NOMO-1 treated with dmso at 0.1 percent for 144 hours (cell line): Measurements from ENCODE around the gene ZSCAN2.
A peak's percentile ranks its signal among the peaks of the same experiment; 100 is the strongest.
"Not testable (repeated sequence)": the region's sequence is repeated elsewhere in the genome, so short reads cannot be mapped to it uniquely, and the experiment has no call there.

Experiments used
- DNase-seq: peaks from one replicate; lab custom pipeline; 2025; ENCODE audit not compliant: unreplicated experiment; lab: John Stamatoyannopoulos, UW

The ZSCAN2 gene

DNA sequence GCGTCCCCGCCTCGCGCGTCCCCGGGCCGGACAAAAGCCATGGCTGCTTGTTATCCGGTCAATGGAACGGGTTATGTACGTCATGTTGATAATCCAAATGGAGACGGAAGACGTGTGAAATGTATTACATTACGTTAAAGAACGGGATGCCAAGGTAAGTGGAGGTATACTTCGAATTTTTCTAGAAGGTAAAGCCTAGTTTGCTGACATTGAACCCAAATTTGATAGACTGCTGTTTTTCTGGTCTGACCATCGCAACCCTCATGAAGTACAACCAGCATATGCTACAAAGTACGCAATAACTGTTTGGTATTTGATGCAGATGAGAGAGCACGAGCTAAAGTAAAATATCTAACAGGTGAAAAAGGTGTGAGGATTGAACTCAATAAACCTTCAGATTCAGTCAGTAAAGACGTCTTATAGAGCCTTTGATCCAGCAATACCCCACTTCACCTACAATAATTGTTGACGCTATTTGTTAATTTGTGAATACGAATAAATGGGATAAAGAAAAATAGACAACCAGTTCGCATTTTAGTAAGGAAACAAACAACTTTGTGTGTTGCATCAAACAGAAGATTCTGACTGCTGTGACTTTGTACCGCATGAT lies 33.5 kb downstream of the ZSCAN2 start:
- no peak for DNase-seq

DNA sequence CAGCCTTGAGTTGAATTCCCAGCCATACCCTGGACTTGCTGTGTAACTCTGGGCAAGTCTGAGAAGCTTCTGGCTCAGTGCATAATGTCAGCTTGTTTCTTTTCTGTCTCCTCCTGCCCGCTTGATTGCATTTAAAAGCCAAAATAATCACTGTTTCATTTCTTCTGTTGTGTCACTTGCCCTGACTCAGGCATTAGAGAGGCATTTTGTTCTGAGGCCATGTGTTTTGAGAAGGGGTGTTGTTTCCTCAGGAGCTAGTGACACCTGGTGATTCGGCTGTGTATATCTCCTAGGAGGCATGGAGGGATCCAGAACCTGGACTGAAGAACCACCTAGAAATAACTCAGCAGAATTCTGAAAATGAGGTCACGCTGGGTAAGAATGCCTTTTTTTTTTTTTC lies 37.3 kb downstream of the ZSCAN2 start:
- no peak for DNase-seq

DNA sequence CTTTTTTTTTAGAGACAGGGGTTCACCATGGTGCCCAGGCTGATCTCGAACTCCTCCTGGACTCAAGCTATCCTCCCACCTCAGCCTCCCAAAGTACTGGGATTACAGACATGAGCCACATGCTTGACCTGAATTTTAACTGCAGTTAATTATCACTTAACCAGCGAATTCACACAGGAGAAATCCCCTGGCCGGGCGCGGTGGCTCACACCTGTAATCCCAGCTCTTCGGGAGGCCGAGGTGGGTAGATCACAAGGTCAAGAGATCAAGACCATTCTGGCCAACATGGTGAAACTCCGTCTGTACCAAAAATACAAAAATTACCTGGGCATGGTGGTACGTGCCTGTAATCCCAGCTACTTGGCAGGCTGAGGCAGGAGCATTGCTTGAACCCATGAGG lies 41.1 kb downstream of the ZSCAN2 start:
- not testable (repeated sequence) for DNase-seq

DNA sequence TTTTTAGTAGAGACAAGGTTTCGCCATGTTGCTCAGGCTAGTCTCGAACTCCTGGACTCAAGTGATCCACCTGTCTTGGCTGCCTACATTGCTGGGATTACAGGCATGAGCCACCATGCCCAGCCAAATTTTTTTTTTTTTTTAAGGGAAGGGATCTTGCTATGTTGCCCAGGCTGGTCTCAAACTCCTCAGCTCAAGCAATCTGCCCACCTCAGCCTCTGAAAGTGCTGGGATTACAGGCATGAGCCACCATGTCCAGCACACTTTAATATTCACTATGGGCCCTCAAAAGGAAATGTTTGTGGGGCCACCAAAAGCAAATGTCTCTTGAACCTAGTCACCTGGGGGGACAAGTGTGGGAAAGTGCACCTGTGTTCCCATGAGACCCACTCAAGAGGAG lies 41.8 kb downstream of the ZSCAN2 start:
- not testable (repeated sequence) for DNase-seq

DNA sequence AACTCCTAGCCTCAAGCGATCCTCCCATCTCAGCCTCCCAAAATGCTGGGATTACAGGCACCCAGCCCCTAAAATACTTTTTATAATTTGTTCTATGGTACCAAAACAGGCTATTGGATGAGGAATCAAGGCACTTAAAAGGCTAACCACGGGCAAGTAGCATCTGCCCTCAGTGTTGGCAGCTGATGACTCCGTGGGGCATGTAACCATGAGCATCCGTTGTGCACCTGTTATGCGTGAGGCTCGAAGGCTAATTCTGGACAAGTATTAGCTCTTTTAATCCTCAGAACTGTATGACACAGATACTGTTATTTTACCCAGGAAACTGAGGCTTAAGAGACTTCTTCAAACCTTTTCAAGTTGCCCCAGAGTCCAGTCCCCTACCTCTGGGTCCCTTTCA lies 43.0 kb downstream of the ZSCAN2 start:
- no peak for DNase-seq

DNA sequence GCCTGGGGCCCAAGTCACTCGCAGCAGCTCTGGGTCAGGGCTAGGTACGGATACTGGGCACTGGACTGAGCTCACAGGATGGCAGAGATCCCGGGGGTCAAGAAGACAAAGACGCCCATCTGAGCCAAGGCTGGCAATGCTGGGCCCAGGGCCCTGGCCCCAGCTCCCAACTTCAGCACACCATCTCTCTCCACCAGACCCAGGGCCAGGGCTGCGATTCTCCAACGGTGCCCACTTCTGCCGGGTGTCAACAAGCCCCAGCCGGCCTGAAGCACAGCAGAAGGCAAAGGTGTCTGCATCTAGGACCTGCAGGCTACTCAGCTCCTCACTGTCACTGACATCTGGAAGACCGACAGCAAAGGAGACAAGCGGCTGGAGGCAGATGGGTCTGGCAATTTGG lies 44.7 kb downstream of the ZSCAN2 start:
- DNase-seq: no peak

DNA sequence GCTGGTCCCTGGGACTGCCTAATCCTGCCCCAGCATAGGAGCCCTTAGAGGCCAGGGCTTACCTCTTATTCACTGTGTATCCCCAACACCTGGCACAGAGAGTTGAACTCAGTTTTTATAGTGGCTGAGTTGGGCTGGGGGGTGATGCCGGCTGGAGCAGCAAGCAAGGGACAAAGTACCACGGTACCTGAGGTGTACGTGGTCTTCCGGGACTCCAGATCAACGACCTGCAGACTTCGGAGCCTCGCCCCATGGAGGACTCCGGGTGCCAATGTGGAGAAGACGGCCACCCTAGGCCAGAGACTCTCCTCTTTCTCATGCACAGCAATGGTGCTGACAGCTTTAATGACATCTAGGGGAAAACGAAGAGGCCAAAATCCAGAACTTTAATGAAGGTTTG lies 45.2 kb downstream of the ZSCAN2 start:
- no peak for DNase-seq

DNA sequence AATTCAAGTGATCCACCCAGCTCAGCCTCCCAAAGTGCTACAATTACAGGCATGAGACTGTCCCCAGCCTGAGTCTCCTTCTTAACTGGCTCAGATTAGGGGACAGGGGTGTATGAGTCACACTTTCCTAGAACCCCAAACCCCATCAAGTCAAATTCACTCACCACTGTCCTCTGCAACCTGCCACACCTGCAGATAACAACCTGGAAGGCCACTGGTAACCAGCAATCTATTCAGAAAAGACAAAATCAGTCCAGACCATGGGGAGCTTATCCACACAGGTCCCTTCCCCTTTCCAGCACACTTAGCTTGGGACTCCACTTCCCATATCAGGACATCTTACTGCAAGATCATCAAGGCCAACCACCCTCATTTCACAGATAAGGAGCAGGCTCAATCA lies 46.9 kb downstream of the ZSCAN2 start:
- DNase-seq: no peak

DNA sequence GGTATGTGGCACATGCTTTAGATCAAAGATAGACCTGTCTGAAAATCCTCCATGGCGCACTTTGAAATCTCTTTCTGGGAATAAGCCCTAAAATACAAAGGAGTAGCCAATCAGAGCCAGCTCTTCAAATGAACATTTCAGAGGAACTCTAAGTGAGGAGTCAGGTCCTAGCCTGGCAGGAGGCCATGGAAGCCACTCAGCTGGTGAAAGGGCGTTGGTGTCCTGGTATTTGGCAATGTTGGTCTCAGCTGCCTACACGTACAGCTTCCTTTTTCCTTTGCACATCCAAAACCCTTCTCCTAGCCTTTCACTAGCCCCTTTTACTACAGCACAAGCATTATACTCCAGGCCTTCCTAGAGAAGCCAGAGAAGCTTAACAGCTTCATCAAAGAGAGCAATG lies 47.7 kb downstream of the ZSCAN2 start:
- no peak for DNase-seq

DNA sequence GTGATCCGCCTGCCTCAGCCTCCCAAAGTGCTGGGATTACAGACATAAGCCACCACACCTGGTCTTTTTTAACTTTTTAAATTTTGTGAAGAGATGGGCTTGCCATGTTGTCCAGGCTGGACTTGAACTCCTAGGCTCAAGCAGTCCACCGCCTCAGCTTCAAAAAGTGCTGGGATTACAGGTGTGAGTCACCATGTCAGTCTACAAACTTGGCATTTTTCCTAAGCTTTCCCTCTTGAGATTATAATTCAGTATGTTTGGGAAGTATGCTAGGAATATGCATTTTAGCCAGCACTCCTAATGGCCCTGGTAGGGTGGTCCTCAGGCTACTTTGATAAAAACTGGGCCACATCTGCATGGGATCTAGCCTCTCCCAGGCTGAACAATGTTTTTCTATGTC lies 48.9 kb downstream of the ZSCAN2 start:
- no peak for DNase-seq

DNA sequence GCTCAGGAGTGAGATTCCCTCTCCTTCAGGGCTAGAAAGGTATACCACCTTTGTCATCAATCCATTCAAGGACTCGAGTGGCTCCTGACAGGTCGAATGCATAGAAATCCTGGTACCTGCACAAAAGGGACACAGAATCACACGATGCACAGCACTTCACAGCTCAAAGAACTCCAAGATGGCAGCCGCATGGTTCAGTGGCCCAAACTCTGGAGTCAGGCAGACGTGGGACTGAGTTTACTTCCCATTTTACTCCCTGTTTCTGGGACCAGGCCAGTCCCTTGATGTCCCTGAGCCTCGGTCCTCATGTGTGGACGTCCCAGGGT lies 52.7 kb downstream of the ZSCAN2 start:
- DNase-seq: no peak

DNA sequence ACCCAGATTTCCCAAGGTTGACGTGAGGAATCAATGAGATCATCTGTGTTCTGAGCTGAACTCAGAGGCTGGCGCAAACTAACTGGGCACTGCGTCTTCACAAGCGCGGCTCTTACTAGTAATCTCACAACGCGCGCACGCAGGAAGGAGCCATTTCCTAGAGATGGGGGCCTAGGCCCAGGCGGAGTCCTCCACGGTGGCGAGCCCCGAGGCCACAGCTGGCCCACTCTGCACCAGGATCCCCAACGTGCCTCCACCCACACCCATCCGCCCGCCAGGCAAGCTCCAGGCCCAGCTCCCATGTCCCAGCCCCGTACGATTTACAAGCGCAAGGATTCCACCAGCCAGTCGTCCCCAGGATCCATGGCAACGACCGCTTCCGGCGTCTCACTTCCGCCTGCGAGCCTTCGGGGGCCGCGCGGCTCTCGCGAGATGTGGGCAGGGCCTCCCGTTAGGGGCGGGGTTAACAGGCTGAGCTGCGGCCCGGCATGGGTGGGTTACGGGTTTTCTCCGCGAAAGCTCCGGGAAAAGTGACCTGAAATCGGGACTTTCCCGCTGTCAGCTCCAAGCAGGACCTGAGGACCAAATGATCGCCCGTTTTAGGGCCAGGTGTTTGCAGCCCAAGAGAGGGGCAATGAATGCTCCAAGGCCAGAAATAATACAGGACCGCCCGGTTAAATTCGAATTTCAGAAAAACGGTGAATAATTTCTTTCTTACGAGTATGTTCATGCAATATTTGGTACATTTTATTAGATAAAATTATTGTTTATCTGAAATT lies 53.3 kb downstream of the ZSCAN2 start, which contains the start of gene WDR73:
TSS of gene WDR73 (minus strand) at position 374 of the 779 bp plus-strand sequence. CDS start at position 365, 9 bp downstream.
- peak; percentile 86 for DNase-seq

DNA sequence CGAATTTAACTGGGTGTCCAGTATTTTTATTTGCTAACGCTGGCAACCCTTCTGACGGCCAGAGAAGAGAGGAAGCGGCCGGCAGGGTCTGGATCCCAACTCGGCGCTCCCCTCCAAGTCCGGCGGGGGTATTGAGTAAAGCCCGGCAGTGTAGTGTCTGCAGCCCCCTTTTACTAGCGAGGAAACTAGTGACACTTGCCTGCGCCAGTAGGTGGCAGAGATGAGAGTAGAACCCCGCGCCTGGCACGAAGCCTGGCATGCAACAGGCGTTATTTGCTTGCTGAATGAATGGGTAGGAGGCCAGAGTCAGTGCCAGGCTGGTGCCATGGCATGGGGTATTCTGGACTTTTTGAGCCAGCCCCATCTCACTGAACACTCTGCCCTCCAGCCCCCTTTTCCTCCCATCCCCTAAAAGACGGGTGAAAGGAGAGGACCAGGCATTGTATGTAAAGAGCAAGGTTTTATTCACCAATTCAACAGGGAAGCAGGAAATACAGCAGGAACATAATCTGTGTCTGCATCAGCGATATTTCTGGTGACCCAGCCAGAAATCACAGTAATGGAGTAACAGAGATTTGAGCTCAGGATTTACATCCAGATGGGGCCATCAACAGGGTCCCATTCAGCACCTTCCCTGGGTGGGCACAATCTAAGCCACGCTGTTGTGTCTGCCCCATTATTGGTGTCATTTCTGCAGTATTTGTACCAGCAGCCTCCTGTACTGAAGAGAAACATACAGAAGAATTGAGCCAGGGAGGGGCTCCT lies 54.1 kb downstream of the ZSCAN2 start:
- peak; percentile 69 for DNase-seq

DNA sequence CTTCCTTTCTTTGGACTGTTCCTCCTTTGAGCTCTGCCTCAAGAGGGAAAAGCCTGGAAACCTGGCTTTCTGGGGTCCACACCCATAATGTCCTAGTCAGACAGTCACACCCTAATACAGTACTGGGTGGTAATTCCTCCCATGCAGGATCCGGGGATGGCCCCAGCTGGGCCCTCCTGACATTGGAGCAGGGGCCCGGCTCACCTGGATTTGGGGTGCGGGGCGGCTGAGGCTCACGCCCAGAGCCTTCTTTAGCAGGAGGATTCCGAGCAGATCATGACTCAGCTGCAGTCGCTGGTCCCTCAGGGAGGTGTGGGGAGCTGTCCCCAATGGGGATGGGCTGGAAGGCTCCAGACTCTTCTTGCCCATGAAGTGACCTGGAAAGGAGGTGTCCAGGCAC lies 56.2 kb downstream of the ZSCAN2 start:
- no peak for DNase-seq

DNA sequence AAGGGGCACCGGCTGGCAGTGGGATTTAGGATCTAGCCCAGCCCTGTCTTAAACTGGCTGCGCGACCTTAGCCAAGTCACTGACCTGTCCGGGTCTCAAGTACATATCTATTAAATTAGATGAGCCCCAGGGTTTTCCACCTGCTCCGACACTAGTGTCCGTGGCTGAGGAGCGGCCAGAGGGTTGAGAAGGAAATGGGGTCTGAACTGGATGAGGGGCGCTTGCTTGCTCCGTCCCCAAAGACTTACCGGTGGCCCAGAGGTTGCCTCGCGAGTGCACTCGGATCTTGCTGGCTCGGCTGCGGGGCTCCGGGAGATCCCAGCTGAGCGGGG lies 56.9 kb downstream of the ZSCAN2 start:
- DNase-seq: no peak

DNA sequence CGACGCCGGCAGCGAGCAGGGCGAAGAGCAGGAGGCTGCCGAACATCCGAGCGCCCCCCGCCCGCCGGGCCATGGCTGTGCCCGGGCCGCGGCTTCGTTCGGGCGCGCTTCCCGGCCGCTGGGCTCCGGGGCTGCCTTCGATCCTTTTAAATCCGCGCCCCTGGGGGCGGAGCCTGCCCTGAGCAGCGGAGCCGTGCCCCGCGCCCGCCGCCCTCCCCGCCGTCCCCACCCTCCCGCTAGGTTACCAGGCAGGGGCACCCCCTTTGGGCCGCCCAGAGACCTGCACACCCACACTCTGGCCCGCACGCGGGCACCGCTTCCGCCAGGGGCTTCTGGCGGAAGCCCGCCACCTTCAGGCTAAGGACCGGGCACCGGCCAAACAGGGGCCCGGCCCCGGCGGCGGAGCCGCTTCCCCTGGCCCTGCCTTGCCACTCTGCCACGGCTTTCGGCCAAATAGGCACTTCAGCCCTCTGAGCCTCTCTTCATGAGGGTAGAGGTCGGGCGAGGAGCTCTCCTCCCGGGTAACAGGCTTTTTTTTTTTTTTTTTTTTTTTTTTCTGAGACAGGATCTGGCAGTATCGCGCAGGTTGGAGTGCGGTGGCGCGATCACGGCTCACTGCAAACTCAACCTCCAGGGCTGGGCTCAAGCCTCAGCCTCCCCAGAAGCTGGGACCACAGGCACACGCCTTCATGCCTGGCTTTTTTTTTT lies 57.4 kb downstream of the ZSCAN2 start, which contains the start of gene NMB:
TSS of gene NMB (minus strand) at position 120 of the 708 bp plus-strand sequence. CDS start at position 73, 47 bp downstream.
- peak; percentile 88 for DNase-seq

DNA sequence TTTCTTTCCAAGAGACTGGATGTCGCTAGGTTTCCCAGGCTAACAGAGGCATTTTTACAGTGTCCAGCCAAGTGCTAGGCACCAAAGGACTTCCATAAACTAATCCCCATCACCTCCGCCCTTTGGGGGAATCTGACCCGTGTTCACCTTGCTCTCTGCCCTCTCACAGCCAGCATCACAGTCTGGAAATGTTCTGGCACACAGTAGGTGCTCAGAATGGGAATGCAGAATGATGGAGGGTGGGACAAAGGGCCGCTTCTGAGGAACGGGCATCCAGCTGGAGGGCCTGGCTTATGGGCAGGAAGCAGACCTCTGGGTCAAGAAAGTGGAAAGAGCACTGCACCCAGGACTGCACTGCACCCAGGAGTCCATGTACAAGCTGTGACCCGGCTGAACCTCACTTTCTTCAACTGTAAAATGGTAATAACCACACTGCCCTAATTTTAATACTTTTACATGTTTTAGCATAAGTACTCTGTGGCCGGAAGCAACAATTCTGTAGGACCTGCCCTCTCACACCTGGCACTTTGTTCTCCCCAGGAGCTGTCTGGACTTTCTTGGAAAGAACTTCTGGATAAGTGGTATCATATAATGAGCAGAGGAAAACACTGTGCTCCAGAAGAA lies 58.1 kb downstream of the ZSCAN2 start:
- DNase-seq: no peak

DNA sequence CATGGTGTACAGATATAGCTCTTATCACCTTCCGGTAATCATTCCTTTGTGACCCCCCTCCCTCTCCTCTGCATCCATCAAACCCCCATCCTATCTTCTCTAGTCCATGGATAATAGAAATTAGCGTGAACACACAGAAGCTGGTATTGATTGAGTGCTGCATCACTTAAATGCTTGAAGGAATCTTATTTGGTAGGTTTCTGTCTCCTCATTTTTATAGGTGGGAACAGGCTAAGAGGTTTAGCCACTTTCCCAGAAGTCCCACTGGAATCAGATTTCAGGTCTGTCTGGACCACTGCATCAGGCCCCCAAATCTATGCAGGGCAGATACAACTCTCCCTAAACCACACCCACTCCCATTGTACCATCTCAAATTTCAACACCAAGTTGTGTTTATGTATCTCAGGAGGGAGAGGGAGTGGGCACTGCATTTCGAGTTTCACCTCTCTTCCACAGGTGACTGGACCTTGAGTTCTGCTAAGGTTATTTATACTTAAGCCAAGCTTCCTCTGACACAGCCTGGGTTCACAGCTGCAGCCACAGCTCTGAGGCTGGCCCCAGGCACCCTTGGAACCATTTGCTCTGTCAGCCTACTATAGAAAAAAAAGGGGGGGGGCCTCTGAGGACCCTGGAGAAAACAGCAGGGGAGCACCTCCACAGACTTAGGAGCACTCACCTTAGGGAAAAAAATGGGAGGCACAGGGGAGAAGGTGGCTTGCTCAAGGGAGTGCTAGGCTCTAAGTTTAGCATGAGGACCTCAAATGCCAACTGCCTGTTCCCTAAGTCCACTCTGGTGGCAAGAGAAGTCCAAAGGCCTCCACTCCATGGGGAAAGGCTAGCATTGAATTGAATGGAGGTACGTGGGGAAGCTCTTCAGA lies 59.3 kb downstream of the ZSCAN2 start:
- no peak for DNase-seq

DNA sequence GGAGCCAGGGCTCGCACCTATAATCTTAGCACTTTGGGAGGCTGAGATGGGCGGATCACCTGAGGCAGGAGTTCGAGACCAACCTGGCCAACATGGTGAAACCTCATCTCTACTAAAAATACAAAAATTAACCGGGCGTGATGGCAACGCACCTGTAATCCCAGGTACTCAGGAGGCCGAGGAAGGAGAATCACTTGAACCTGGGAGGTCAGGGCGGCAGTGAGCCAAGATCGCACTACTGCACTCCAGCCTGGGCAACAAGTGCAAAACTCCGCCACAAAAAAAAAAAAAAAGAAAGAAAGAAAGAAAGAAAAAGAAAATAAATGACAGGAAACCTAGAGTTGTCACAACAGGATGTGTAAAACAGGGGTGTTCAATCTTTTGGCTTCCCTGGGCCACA lies 60.2 kb downstream of the ZSCAN2 start:
- no peak for DNase-seq

DNA sequence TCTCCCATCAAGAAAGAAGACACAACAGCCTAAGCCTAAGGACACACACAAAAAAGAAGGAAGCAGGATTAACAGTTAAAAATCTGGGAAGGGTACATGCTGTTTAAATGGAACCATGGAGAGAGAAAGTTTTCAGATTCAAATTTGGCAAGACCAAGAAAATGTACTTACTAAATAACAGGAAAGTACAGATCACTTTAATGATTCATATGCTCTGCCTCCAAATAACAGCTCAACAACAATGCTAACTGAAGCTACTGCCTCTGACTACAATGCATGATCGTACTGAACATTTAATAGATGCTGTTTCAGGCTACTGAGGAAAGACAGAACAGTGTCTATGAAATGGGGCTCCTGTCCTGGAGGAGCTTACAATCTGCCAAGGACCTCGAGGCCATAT lies 65.6 kb downstream of the ZSCAN2 start:
- no peak for DNase-seq
